HG03280 (cell line): Measurements from ENCODE around the gene MPRIP.
"Not testable (repeated sequence)": the region's sequence is repeated elsewhere in the genome, so short reads cannot be mapped to it uniquely, and the experiment has no call there.

Experiments used
- ATAC-seq: cut with Tn5 transposase; IDR thresholded peaks from one replicate; pipeline ENCODE4 v1.9.1; 2021; ENCODE audit warnings: mild to moderate bottlenecking, moderate library complexity; ENCODE audit not compliant: unreplicated experiment

MPRIP gene

DNA sequence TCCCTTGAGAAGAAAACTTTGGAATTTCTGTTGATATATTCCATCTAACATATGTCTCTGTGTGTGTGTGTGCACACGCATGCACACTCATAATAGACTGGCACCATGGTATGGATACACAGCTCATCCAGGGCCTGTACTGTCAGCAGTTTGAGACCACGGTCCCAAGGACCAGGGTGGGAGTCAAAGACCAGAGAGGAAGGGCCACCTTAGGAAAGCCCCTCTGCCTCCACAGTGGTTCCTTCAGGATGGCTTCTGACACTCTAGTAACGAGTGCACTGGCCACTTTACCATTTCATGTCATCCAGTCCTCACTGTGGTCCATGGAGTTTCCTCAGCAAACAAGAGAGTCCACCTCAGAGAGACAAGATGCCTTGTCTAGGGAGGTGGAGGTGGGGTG, 82.1 kb downstream of the MPRIP start:
- no peak for ATAC-seq

DNA sequence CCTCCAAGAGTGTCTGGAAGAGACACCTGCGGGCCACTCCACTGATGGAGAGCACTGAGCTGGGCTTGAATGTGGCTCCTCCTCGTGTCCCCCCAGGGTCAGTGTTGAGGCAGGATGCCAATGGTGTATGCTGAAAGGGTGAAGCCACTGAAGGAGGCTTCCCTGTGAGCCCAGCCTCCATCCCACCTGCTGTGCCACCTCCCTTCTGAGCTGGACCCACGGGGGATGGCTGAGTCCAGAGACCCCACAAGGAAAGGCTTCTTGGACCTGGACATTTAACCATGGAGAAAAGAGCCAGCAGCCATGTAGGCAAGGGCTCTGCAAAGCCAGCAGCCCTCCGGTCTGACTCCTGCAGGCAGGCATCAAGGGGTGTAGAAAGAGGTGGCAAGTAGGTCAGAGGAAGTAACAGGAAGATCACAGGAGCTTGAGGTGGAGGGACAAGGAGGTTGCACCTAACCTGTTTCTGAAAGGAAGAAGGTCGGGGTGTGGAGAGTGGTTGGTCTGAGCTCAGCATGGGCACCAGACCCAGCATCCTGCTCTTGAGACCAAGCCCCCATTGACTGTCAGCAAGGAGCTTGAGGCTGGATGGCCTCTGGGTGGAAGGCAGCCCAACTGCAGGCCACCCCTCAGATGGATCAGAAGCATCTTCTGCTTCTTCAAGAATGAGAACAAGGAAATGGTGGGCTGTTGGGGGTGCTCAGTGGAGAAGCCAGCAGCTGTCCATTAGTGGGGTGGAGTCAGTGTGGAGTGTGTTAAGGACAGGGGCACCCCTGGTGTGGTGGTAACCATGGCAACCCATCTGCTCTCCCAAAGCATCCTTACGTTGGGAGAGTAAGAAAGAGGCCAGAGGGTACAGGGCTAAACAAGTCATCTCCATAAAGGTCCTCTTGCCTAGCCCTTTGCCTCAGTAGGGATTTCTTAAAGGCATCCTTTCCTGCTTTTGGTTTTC, 83.2 kb downstream of the MPRIP start:
- ATAC-seq: no peak

DNA sequence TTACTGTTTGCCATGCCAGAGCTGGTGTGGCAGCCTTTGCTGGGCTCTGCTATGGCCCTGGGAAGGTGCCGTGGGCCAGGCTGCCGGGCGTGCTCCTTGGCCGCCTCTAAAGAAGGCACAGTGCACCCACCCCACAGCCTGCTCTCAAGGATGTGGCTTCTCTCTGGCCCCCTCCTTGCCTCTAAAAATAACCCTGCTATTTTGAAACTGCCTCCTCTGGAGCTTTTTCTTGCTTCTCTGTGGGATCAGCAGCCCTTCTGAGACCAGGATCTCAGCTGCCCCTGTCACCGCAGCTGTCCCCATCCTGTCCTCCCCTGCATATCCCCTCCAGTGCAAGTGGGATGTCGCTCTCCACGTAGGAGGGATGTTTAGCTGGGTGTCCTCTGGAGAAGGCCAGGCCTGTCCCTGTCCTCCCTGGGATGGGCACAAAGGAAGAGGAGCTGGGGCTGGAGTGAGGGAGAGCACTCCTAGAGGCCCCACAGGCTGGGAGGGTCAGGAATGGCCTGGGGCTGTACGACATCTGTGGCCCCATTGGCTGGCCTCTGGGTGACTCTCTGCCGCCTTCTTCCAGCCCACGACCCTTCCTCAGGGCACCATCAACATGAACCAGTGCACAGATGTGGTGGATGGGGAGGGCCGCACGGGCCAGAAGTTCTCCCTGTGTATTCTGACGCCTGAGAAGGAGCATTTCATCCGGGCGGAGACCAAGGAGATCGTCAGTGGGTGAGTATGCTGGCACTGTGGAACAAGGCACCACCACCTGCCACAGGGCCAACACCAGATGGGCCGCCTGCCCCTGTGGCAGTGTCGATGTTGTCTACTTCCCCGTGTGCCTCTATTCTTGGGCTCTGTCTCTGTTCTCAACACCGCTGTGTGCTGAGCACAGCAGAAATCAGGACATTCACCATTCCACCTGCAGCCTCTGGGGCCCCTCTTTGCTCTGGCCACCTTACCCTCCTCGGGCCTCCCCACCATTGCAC, 84.2 kb downstream of the MPRIP start:
- no peak for ATAC-seq

DNA sequence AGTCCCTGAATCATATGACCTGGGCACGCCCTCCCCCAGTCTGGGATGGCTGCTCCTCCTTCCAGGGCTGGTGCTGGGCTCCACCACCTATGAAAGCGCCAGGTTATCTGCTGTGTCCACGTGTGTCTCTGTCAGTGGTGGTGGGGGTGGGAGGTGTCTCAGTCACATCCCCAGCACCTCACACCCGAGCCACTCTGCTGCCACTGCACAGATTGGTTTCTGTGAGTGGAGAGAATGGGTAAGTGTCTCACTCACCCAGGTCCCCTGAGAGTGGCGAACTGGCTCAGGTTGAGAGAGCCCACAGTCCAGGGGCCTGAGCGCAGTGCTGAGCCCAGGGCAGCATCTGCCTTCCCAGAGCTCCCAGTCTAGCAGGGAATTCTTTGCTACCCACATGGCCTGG, 84.9 kb downstream of the MPRIP start:
- ATAC-seq: no peak

DNA sequence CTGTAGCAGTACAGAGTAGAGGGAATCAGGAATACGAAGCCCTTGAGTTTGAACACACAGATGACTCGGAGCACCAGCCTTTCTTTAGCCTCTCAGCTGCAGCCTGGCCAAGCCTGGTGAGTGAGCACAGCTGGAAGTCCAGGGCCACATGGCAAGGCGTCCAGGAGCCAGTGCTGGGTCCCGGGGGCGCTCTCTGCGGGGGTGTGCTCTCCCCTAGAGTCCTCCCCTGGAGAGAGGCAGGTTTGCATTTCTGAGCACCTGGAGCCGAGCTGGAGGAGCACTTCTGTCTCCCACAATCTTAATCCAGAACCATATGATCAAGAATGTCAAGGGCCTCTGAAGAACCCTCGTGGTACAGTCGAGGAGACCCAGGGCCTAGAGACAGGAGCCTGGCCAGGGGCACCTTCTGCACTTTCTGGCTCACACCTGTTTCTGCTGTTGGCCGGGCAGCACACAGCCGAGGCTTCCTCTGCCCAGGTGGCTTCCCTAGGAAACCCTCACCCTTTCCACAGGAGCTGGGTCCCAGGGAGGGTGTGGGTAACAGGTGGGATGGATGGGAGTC, 85.6 kb downstream of the MPRIP start:
- no peak for ATAC-seq

DNA sequence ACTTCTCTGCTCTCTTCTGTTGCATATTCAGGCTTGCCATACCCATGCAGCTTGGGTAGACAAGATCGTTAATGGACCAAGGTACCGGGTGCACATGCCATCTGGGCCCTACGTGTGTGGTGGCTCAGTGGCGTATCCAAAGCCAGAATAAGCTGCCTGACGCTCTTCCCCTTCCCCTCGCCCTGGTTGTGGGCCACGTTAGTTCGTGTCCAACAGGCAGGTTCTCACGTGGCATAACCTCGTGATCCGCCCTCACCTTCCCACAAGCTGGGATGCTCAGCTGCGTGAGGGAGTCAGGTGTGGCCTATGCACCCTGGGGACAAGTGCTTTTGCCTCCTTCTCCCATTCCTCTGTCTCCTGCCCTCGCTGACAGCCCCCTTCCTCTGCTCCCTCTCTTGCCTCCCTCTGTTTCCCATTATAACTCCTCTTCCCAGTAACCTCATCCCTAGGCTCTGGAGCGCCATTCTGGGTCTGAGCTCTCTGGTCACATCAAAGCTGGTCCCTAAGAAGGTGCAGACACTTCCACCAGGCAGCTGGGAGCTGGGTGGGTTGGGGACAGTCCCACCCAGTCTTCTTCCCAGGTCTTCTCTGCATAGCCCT, 86.3 kb downstream of the MPRIP start:
- no peak for ATAC-seq

DNA sequence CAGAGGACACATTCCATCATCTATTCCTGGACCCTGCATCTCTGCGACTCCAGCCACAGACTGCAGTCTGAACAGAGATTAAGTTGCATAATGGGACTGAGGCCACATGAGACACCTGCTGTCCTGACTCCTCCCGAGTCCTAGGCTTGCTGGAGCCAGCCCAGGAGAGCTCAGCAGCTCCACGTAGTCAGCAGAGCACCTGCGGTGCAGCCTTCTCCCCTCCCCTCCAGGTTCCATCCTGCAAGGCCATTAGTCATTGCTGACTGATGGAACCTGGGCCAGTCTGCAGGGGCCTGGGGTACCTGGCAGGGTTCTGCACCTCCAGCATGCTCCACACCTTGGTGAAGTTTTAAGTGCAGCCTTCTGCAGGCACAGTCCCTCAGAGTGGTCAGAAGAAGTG, 87.2 kb downstream of the MPRIP start:
- ATAC-seq: no peak

DNA sequence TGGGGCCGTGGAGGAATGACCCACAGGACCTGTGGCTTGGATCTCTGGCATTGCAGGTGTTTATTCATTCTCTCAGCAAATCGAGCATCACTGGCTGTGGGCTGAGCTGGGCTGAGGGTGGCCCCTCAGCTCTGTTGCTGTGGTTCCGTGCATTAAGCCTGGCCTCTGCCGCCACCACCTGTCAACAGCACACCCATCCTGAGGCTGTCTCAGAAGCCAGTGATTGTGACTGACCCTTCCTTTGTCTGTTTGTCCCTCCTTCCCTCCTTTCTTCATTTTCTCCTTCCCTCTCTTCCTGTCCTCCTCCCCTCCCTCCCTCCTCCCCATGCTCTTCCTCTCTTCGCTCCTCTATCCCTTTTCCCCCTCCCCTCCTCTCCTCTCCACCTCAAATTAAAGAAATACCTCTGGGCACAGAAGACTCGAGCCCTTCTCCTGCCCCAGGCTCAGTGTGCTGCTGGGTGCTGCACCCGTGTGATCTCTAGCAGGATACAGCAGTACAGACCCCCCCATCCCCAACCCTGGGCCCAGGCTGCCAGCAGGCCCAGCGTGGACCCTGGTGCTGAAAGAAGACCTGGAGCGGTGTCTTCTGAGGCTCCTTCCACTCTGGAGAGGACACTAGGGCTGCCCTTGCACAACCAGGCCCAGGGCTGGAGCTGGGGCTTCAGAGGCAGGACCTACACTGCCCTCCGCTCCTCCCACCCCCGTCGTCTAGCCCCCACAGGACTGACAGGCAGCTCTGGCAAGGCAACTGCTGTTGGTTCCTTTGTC, 88.0 kb downstream of the MPRIP start:
- no peak for ATAC-seq

DNA sequence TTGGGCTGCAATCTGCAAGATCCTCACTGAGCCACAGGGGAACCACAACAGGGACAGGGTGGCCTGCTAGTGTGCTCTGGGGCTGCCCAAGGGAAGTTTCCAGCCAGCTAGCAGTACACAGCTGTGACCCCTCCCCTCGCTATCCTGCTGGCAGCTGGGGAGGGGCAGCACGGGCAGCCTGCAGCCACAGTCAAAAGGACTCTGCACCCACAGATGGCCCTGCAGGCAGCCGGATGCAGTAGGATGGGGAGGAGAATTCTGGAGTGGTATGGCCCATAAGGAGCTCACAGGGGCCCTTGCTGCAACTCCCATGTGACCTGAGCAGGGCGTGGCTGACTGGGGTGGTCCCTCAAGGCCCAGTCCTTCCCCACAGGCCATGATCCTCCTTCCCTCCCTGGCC, 89.6 kb downstream of the MPRIP start:
- ATAC-seq: no peak

DNA sequence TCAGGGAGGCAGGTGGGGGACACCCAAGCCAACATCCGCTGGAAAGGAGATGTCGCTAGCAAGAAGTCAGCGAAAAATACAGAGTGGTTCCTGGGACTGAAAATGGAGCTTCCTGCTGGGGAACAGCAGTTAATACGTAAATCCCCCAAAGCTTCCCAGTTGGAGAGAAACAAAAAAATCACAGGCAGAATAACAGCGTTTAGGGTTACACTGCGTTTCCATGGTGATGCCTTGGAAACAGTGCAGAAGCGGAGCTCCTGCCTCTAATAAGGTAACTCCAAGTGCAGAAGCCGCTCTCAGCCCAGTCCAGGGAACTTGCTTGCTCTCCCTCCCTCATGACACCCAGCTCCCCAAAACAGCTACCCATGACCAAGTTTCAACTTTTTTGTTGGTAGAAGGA, 90.5 kb downstream of the MPRIP start:
- ATAC-seq: no peak

DNA sequence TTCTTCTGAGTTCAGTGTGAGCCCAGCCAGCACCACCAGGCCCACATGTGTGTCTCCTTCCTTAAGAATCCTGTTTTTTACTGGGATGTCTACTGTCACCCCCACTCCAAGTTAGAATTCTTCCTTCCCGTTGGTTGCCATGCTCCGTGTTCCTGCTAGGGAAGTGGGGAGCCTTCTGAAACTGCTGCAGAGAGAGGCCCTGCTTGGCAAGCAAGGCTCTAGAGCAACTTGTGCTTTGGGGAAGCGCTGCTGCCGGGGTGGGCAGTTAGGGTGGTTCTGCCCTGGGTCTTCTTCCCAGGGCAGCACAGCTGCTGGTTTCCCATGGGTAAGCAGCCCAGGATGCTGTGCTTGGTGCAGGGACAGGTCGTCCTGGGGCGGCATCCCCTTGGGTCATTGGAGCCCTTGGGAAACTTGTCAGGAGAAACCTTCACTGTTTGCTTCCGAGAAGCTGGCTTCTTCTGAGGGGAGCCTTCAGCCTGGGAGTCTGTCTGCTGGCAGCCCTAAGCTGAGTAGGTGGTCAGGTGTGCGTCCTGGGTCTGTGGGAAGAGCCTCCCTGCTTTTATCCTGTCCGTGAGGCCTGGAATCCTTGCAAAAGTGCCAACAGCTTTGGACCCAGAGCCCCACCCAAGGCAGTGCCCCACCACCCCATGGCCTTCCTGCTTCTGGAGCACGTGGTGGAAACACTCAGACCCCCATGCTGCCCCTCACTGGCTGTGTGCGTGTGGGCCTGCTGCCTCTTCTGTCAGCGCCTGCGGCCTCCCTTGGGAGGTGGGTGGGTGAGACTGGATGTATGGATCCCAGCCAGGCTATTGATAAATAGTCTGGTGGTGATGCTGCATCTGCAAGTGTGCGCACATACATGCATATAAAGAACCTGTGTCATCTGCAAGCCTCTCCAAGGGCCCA, 92.0 kb downstream of the MPRIP start:
- no peak for ATAC-seq

DNA sequence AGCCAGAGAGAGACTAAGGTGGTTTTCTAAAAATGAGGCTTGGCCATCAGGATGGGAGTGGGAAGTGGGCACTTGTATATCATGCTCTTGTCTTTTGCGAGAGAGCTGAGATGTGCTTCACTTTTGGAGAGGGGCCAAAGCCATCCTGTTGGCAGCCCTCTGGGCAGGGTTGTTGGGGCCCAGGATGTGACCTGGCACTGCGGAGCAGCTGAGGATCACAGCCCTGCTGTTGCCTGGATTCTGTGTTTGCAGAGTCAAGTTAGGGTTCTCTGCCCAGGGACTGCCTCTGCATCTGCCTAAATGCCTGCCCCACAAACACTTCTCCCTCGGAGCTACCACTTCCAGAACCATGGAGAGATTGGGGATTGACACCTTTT, 92.7 kb downstream of the MPRIP start:
- ATAC-seq: no peak

DNA sequence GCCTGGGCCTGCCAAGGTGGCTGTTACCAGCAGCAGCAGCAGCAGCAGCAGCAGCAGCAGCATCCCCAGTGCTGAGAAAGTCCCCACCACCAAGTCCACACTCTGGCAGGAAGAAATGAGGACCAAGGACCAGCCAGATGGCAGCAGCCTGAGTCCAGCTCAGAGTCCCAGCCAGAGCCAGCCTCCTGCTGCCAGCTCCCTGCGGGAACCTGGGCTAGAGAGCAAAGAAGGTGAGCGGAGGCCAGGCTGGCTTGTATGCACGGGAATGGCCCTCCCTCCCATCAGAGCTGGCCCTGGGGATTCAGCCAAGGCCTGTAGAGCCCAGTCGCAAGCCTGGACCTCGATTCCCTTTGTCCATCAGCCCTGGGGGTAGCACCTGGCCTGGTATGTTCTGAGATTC, 94.0 kb downstream of the MPRIP start:
- not testable (repeated sequence) for ATAC-seq

DNA sequence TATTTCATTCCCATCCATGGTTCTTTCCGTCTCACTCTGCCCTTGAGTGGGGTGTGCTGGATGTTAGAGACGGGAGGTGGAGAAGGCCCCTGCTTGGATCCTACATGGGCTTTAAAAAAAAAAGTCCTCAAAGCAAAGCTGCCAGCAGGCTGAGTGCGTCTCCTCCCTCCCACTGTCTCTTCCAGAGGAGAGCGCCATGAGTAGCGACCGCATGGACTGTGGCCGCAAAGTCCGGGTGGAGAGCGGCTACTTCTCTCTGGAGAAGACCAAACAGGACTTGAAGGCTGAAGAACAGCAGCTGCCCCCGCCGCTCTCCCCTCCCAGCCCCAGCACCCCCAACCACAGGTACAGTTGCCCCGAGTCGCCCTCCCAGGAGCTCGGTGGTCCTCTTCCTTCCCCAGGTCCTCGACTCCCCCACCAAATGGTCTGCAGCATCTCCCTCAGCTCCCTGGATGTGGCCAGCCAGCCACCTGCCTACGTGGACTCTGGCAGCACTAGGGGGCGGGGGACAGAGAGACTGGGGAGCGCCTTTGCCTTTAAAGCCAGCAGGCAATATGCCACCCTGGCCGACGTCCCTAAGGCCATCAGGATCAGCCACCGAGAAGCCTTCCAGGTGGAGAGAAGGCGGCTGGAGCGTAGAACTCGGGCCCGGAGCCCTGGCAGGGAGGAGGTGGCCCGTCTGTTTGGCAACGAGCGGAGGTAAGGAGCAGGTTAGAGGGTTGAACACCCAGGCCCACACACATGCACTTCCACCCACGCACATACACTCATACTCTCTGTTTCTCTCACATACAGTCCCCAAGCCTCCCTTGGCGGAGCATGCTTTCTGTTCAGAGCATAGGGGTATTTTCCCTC, 95.7 kb downstream of the MPRIP start:
- ATAC-seq: peak; percentile 68

DNA sequence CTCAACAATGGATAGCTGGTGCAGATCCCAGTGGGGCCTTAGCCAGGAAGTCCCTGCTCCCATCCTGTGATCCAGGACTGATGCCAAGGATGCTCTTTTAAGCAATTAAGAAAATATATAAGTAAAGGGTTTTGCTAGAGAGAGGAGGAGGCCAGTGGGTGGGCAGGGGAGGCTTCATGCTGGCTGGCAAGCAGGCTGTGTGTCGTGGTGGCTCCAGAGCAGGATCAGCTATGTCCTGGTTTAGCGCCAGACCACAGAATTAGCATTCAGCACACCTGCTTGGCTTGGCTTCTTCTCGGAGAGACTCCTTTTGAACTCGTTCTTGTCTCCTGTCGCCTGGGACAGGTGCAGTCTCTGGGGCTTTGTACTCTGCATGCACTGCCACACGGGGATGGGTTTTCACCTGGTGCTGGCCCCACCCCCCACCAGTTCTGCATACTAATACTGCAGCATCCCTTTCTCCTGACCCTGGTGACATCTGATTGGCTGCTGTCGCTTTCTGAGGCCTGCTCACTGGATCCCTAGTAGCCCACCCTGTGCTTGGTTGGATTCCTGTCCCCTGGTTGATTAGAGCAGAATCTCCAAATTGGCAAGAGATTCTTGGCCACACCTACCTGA, 97.8 kb downstream of the MPRIP start:
- ATAC-seq: no peak

DNA sequence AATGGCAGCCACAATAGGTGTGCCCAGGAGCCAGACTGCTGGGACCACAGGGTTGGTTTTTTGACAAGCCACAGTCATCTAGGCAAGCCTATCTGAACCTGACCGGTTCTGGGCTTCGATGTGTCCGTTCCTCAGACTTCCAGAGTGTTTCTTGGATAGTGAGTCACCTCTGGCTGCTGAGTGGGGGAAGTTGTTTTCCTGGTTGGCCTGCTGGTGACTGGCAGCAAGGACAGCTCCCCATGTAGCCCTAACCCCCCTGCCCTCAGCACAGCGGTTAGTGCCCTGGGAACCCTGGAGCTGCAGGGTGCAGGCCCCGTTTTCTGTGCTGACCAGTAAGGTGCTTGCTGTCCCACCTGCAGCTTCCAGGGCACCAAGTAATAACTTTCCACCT, 98.3 kb downstream of the MPRIP start:
- ATAC-seq: no peak

DNA sequence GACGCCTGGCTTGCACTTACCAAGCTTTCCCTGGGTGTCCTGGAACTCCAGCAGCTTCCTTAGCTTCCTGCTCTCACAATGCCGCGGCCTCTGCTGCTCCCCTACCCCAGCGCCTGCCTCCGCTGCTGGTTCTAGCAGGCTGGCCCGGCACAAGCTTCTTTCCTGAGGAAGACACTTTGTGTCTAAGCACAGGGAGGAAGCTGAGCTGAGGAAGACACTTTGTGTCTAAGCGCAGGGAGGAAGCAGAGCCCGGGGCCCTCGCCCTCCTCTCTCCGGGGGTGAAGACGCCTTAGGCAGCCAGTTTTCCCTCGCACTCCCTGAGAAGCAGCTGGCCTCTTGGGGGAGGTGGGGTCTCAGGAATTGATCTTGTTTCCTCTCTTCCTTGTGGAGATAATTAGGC, 99.0 kb downstream of the MPRIP start:
- ATAC-seq: no peak
